ENCODE measurements around the gene PWP1. TPM values are rescaled to one million over a fixed set of nuclear protein-coding genes. Genes with fewer than 3 reads are reported as not detected.

The PWP1 gene
- total RNA-seq: 69.0 and 122 TPM in 2 replicates

GRCh38 chr12:107685360-107686248, at the start of gene PWP1:
Gene PWP1, plus strand, starts transcription at chr12:107685799. Its CDS starts 101 bp downstream, at chr12:107685900.

DNA sequence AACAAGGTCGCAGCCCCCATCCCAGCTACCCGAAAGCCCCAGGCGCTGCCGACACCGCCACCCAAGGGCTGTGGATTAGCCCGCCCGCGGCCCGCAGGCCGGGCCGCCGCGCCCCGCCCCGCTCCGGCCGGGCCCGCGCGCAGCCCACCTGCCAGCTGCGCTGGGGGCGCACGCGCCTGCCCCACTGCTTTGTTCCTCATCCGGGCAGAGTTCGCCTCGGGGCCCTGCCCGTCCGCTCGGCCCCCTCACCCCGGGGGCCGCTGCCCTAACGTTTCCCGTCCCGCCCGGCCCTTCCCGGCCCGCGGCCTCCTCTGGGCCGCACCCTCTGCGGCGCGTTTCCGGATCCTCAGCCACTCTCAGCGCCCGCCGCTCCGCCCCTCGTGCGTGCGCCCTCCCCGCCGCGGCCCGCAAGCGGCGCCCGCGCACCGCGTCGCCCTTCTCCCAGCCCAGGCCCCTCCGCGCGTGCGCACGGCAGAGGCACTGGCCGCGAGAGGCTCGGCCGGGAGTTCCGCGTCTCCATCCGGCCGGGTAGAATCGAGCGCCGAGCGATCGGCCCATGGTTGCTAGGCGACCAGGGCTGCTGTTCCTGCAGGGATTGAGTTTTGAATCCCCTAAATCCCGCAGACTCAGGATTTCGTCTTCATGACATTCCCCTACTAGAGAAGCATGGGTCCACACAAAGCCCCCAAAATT, 75.4 kb downstream of the PWP1 start, which contains the start of gene PRDM4:
Gene PRDM4 (minus strand): TSS at position 329 of the 693 bp plus-strand sequence. CDS start 622 bp downstream, outside the sequence.

Other genes starting within 250 kb of the PWP1 start
- gene PRDM4, start 75.3 kb downstream of the PWP1 start, total RNA-seq: 31.3 and 34.9 TPM in 2 replicates
- gene ASCL4, start 88.9 kb downstream of the PWP1 start, total RNA-seq: not detected in 2 replicates